HCT116 (cell line): ENCODE results near the gene ELMOD3. TPM values are rescaled to one million over a fixed set of nuclear protein-coding genes. Genes with fewer than 3 reads are reported as not detected.
"Not testable (repeated sequence)": the region's sequence is repeated elsewhere in the genome, so short reads cannot be mapped to it uniquely, and the experiment has no call there.

Experiments used
- ATAC-seq: fragments of 200-7000 bp; cut with Tn5 transposase; 2 replicates; pipeline ENCODE4 v1.9.1; 2020; ENCODE audit warnings: mild to moderate bottlenecking, moderate library complexity
- BruUV-seq: library from RNA; stranded (reverse); fragments of 400-500 nt; replicated peaks from 2 replicates; lab custom pipeline; 2021; lab: Mats Ljungman, UMichigan
- CTCF ChIA-PET: fragments of 300-600 bp; sonication (Branson Sonifier 250); formaldehyde crosslinking; loops from one replicate; lab custom pipeline; 2021; ENCODE audit warnings: antibody characterized with exemption; lab: Charles Lee
- POLR2A ChIA-PET: fragments of 300-600, 350-600 bp; sonication (Branson Sonifier 250); formaldehyde crosslinking; loops from one replicate; lab custom pipeline; 2021; ENCODE audit warnings: antibody characterized with exemption; lab: Charles Lee
- RAD21 ChIA-PET, 2 experiments: fragments of 300-600 bp; sonication (Branson Sonifier 250); formaldehyde crosslinking; loops; one replicate each; lab custom pipeline; 2023; ENCODE audit warnings: low total read pairs in 2 of 2; ENCODE audit not compliant: uncharacterized antibody in 2 of 2, unreplicated experiment in 2 of 2, low non-redundant PET in 1 of 2; lab: Charles Lee
- DNase-seq: peaks from one replicate; pipeline ENCODE4 v3.0.0-alpha.2; 2010; ENCODE audit warnings: low read depth, low spot score
- H2AFZ ChIP-seq: fragments of 200-600 bp; shearing (Covaris generic), sonication (generic); 2 replicates; pipeline ENCODE4 v1.6.1; 2017; ENCODE audit warnings: low read depth, mixed run types, mixed read lengths, antibody characterized with exemption, low read length; ENCODE audit not compliant: poor library complexity, severe bottlenecking
- H3K27ac ChIP-seq: 2 replicates; pipeline ENCODE4 v1.5.1; 2012; ENCODE audit warnings: low read depth, low read length
- H3K27me3 ChIP-seq: fragments of 200-600 bp; sonication (generic); 2 replicates; pipeline ENCODE4 v1.6.1; 2016; ENCODE audit warnings: mixed run types, low read length, mixed read lengths; ENCODE audit not compliant: insufficient read depth
- H3K36me3 ChIP-seq, 2 experiments: fragments of 200-500 bp in 1 of 2; fragments of 200-600 bp in 1 of 2; sonication (Bioruptor generic) in 1 of 2; sonication (generic) in 1 of 2; 2 replicates each; pipeline versions ENCODE4 v1.5.1 to v1.6.1; 2014 to 2016; ENCODE audit warnings: low read length in 2 of 2, inconsistent platforms in 1 of 2, mixed read lengths in 1 of 2, mixed run types in 1 of 2; ENCODE audit not compliant: insufficient read depth in 2 of 2, control insufficient read depth in 1 of 2
- H3K4me1 ChIP-seq, 2 experiments: fragments of 200-600 bp in 1 of 2; sonication (generic) in 1 of 2; 2 replicates each; pipeline versions ENCODE4 v1.5.1 to v1.6.1; 2012 to 2017; ENCODE audit warnings: low read length in 2 of 2, inconsistent platforms in 1 of 2, mild to moderate bottlenecking in 1 of 2, mixed read lengths in 1 of 2, mixed run types in 1 of 2, moderate library complexity in 1 of 2; ENCODE audit not compliant: insufficient read depth in 2 of 2, control insufficient read depth in 1 of 2
- H3K4me2 ChIP-seq: fragments of 200-600 bp; sonication (generic); 2 replicates; pipeline ENCODE4 v1.6.1; 2017; ENCODE audit warnings: mixed run types, low read length, mixed read lengths
- H3K4me3 ChIP-seq, 2 experiments: fragments of 200-600 bp in 1 of 2; sonication (generic) in 1 of 2; replicated peaks in 1 of 2; 2 replicates each; pipeline ENCODE4 v1.5.1; 2011 to 2016; ENCODE audit warnings: low read length in 2 of 2, control low read depth in 1 of 2, low read depth in 1 of 2, mild to moderate bottlenecking in 1 of 2, mixed read lengths in 1 of 2, mixed run types in 1 of 2
- H3K79me2 ChIP-seq: fragments of 200-600 bp; sonication (generic); 2 replicates; pipeline ENCODE4 v1.6.1; 2017; ENCODE audit warnings: mild to moderate bottlenecking, mixed run types, low read length, moderate library complexity, mixed read lengths; ENCODE audit not compliant: insufficient read depth
- H3K9ac ChIP-seq: fragments of 200-600 bp; sonication (generic); 2 replicates; pipeline ENCODE4 v1.6.1; 2016; ENCODE audit warnings: low read length, mixed read lengths
- H3K9me2 ChIP-seq: fragments of 200-600 bp; sonication (generic), shearing (Covaris generic); 2 replicates; pipeline ENCODE4 v1.6.1; 2017; ENCODE audit warnings: mixed run types, mild to moderate bottlenecking, moderate library complexity; ENCODE audit not compliant: insufficient read depth
- H3K9me3 ChIP-seq, 2 experiments: fragments of 200-500 bp in 1 of 2; fragments of 200-600 bp in 1 of 2; sonication (Bioruptor generic) in 1 of 2; sonication (generic) in 1 of 2; 2 replicates each; pipeline ENCODE4 v1.6.1; 2014 to 2017; ENCODE audit warnings: low read length in 2 of 2, mixed read lengths in 2 of 2, inconsistent platforms in 1 of 2, low read depth in 1 of 2, mild to moderate bottlenecking in 1 of 2, mixed run types in 1 of 2, moderate library complexity in 1 of 2; ENCODE audit not compliant: control insufficient read depth in 1 of 2, insufficient read depth in 1 of 2
- H4K20me1 ChIP-seq: fragments of 200-600 bp; sonication (generic), shearing (Covaris generic); 2 replicates; pipeline ENCODE4 v1.6.1; 2017; ENCODE audit warnings: mixed run types, mild to moderate bottlenecking, moderate library complexity; ENCODE audit not compliant: insufficient read depth
- ATF3 ChIP-seq: IDR thresholded peaks from 2 replicates; pipeline ENCODE4 v1.6.1; 2012
- EGR1 ChIP-seq: IDR thresholded peaks from 2 replicates; pipeline ENCODE4 v1.6.1; 2012; ENCODE audit warnings: low read depth
- ELF1 ChIP-seq: IDR thresholded peaks from 2 replicates; pipeline ENCODE4 v1.6.1; 2012; ENCODE audit warnings: low read depth, borderline replicate concordance
- EZH2 ChIP-seq: fragments of 200-600 bp; sonication (generic); IDR thresholded peaks from 2 replicates; pipeline ENCODE4 v1.6.1; 2017; ENCODE audit warnings: antibody characterized with exemption, mixed run types
- EZH2phosphoT487 ChIP-seq: fragments of 200-600 bp; IDR thresholded peaks from 2 replicates; pipeline ENCODE4 v1.6.1; 2018; ENCODE audit warnings: antibody characterized with exemption, borderline replicate concordance
- FOSL1 ChIP-seq: IDR thresholded peaks from 2 replicates; pipeline ENCODE4 v1.6.1; 2012; ENCODE audit warnings: low read depth
- MAX ChIP-seq: IDR thresholded peaks from 2 replicates; pipeline ENCODE4 v1.6.1; 2012
- POLR2A ChIP-seq: IDR thresholded peaks from 2 replicates; pipeline ENCODE4 v1.7.0; 2011; ENCODE audit warnings: borderline replicate concordance; ENCODE audit not compliant: insufficient read depth, insufficient read length; ENCODE audit errors: extremely low read depth
- REST ChIP-seq: IDR thresholded peaks from 2 replicates; pipeline ENCODE4 v1.6.1; 2012; ENCODE audit warnings: low read depth
- TCF7L2 ChIP-seq: IDR thresholded peaks from 2 replicates; pipeline ENCODE4 v1.7.0; 2011; ENCODE audit warnings: borderline replicate concordance, inconsistent platforms; ENCODE audit not compliant: insufficient read depth, insufficient read length; ENCODE audit errors: extremely low read depth
- ZBTB33 ChIP-seq: IDR thresholded peaks from 2 replicates; pipeline ENCODE4 v1.6.1; 2011; ENCODE audit warnings: mild to moderate bottlenecking, low read length, moderate library complexity; ENCODE audit not compliant: insufficient replicate concordance; ENCODE audit errors: extremely low read depth
- ZFX ChIP-seq: fragments of 450-650 bp; IDR thresholded peaks from 2 replicates; pipeline ENCODE4 v1.6.1; 2017
- intact Hi-C: fragments of 100-400 bp; cut with micrococcal nuclease; formaldehyde crosslinking; loops from 2 replicates; pipeline ENCODE4 v1.10.0; 2022
- total RNA-seq: library from RNA; stranded (reverse); gene quantifications from one replicate; pipeline ENCODE4 v1.2.1, GENCODE V29; 2021; ENCODE audit not compliant: unreplicated experiment

The ELMOD3 gene
- total RNA-seq, 1 experiment from 2014 or later = 9.2 TPM

- DNase-seq = no peak
- no peaks in the 10 kb centered on the region for H3K9me2 ChIP-seq
- H3K27me3 ChIP-seq = no peaks in the 10 kb centered on the region
- intact Hi-C loops = loop anchor here (10.0 kb wide), 1 partner anchor 231 kb away; no protein-coding TSS in a partner anchor
- BruUV-seq = no TSS peak
- H3K9ac ChIP-seq = no peak overlapping the region
- RAD21 ChIA-PET = no interaction called here
- no peak for ATAC-seq
- H3K9me3 ChIP-seq = no peaks in the 10 kb centered on the region
- CTCF ChIA-PET = no interaction called here
- H3K4me3 ChIP-seq = no peak overlapping the region
- H3K36me3 ChIP-seq = peaks cover 45 to 60% of the 10 kb centered on the region in 2 experiments
- POLR2A ChIA-PET = no interaction called here
- TF ChIP-seq EGR1 = no peak
- no peak for TF ChIP-seq REST
- TF ChIP-seq EZH2 = no peak
- TF ChIP-seq FOSL1 = no peak
- no peak for TF ChIP-seq ATF3
- no peak for TF ChIP-seq ZFX
- no peak for TF ChIP-seq ELF1
- TF ChIP-seq POLR2A = no peak
- TF ChIP-seq TCF7L2 = no peak
- no peak for TF ChIP-seq ZBTB33
- TF ChIP-seq EZH2phosphoT487 = no peak
- no peak for TF ChIP-seq MAX
- no peak overlapping the region for H3K27ac ChIP-seq
- no peak overlapping the region for H3K4me2 ChIP-seq
- no peak overlapping the region for H2AFZ ChIP-seq
- peaks cover 85% of the 10 kb centered on the region for H3K79me2 ChIP-seq
- H4K20me1 ChIP-seq = peaks cover 5% of the 10 kb centered on the region; the same call in 1 of the 2 replicates
- peaks cover 8 to 16% of the 10 kb centered on the region in 2 experiments for H3K4me1 ChIP-seq
Observed at GRCh38 chr2:85323351-85323987, 31.1 kb upstream of the ELMOD3 start.

GRCh38 chr2:85323988-85324367, 30.6 kb upstream of the ELMOD3 start:
- RAD21 ChIA-PET, H3K9me3 ChIP-seq, ATAC-seq, H3K9ac ChIP-seq, H4K20me1 ChIP-seq, H2AFZ ChIP-seq, H3K9me2 ChIP-seq, CTCF ChIA-PET, H3K4me2 ChIP-seq, H3K27me3 ChIP-seq, DNase-seq, BruUV-seq, POLR2A ChIA-PET, H3K4me3 ChIP-seq, H3K27ac ChIP-seq: not testable (repeated sequence)
- H3K79me2 ChIP-seq = peaks cover 80% of the 10 kb centered on the region
- peaks cover 45 to 57% of the 10 kb centered on the region in 2 experiments for H3K36me3 ChIP-seq
- H3K4me1 ChIP-seq = peaks cover 9 to 21% of the 10 kb centered on the region in 2 experiments
- intact Hi-C loops = loop anchor here (10.0 kb wide), 1 partner anchor 231 kb away; no protein-coding TSS in a partner anchor
